GM10248 (cell line): Measurements from ENCODE around the gene RANBP1.
"Not testable (repeated sequence)": the region's sequence is repeated elsewhere in the genome, so short reads cannot be mapped to it uniquely, and the experiment has no call there.

Source experiments
- CTCF ChIA-PET: fragments of 300-600 bp; sonication (Branson Sonifier 250); formaldehyde crosslinking; extraction: SDS; loops from one replicate; lab custom pipeline; 2021; ENCODE audit warnings: antibody characterized with exemption; lab: Yijun Ruan, JAX
- POLR2A ChIA-PET: fragments of 350-650 bp; sonication (Branson Sonifier 250); formaldehyde crosslinking; extraction: SDS; loops from one replicate; lab custom pipeline; 2020; ENCODE audit warnings: antibody characterized with exemption; lab: Yijun Ruan, JAX
- DNase-seq: peaks from one replicate; pipeline ENCODE4 v3.0.0; 2012; ENCODE audit errors: extremely low spot score
- CTCF ChIP-seq: IDR thresholded peaks from 2 replicates; pipeline ENCODE4 v1.5.1; 2012; ENCODE audit warnings: mild to moderate bottlenecking, low read depth; ENCODE audit errors: extremely low read depth, missing control alignments, control extremely low read depth

The RANBP1 gene

GRCh38 chr22:20157430-20158183 lies 41.7 kb downstream of the RANBP1 start:
- POLR2A ChIA-PET, result no interaction called here
- DNase-seq, result no peak
- CTCF ChIA-PET, result interaction anchor here (1.0 to 2.3 kb wide), 22 partner anchors 9 to 307 kb away, joined by 3 to 21 read pairs (median 3); no protein-coding TSS in a partner anchor
- no peak for TF ChIP-seq CTCF

- TF ChIP-seq CTCF, result no peak
- ChIA-PET POLR2A (no interaction called here), CTCF (interaction anchor here (1.6 kb wide), 1 partner anchor 298 kb away, joined by 4 read pairs; no protein-coding TSS in a partner anchor)
- no peak for DNase-seq
Observed at GRCh38 chr22:20158391-20159036, 42.6 kb downstream of the RANBP1 start.

- ChIA-PET CTCF (interaction anchor here (1.0 to 1.6 kb wide), 2 partner anchors 17 to 297 kb away, joined by 3 to 4 read pairs; no protein-coding TSS in a partner anchor), POLR2A (no interaction called here)
- DNase-seq, result no peak
- TF ChIP-seq CTCF, result no peak
Observed at GRCh38 chr22:20159076-20159475, 43.2 kb downstream of the RANBP1 start.

DNA sequence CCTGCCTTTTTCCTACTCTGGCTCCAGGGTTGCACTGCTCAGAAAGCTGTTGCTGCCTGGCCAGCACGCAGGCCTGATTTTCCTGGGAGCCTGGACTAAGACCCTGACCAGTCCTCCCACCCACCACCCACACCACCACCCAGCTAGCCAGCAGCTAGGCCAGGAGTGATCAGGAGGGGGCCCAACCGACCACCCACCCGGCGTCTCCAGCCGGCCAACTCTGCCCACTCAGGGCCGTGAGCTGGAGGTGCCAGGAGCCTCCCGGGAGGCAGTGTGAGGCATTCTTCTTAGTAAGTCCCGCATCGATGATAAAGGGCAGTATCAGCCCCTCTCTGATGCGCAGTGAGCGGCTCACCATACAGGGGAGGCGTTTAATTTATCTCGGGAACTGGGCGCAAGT lies 43.6 kb downstream of the RANBP1 start:
- POLR2A ChIA-PET, result interaction anchor here (1.4 kb wide), 1 partner anchor 42 kb away, joined by 4 read pairs; the partner anchor contains the start of gene TRMT2A
- CTCF ChIA-PET, result interaction anchor here (0.9 to 1.6 kb wide), 4 partner anchors 16 to 297 kb away, joined by 3 to 4 read pairs (median 4); no protein-coding TSS in a partner anchor
- DNase-seq, result not testable (repeated sequence)

GRCh38 chr22:20160041-20160440 lies 44.1 kb downstream of the RANBP1 start:
- CTCF ChIA-PET, result interaction anchor here (0.9 to 1.6 kb wide), 4 partner anchors 16 to 297 kb away, joined by 3 to 4 read pairs (median 4); no protein-coding TSS in a partner anchor
- DNase-seq, result no peak
- POLR2A ChIA-PET, result interaction anchor here (1.4 kb wide), 1 partner anchor 42 kb away, joined by 4 read pairs; the partner anchor contains the start of gene TRMT2A
- TF ChIP-seq CTCF, result no peak

DNA sequence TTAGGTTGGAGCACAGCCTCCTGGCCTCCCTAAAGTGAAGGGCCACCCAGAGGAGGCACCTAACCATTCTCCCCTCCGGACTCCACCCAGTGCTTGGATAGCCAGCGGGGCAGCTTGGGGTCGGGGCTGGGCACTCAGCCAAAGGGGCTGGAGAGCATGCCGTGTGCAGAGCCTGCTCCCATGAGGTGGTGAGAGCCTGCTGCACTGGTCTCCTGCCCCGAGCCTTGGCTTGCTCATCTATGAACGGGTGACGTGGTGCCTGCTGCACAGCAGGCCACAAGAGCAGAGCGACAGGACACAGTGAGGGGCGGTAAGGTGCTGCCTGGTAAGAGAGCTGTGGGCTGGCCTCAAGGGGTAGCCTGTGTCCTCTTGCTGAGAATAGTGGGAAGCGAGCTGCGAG lies 49.0 kb downstream of the RANBP1 start:
- CTCF ChIA-PET, result interaction anchor here (1.1 kb wide), 1 partner anchor 73 kb away, joined by 4 read pairs; no protein-coding TSS in a partner anchor
- TF ChIP-seq CTCF, result no peak
- no peak for DNase-seq
- POLR2A ChIA-PET, result no interaction called here
